Measurements from ENCODE around the gene HIVEP3.

HIVEP3 gene

GRCh38 chr1:41538741-41539417 is 379.8 kb downstream of the HIVEP3 start:
- DNase-seq (ENCODE audit: low read depth in 2 of 2, low spot score in 1 of 2), result no peak

- no peak for DNase-seq (ENCODE audit: low read depth in 2 of 2, low spot score in 1 of 2)
Measured at GRCh38 chr1:41537788-41538351, 380.9 kb downstream of the HIVEP3 start.

- no peak for DNase-seq (ENCODE audit: low read depth in 2 of 2, low spot score in 1 of 2)
Measured at GRCh38 chr1:41537251-41537650, 381.5 kb downstream of the HIVEP3 start.

GRCh38 chr1:41536361-41536802 is 382.3 kb downstream of the HIVEP3 start:
- no peak for DNase-seq (ENCODE audit: low read depth in 2 of 2, low spot score in 1 of 2)

GRCh38 chr1:41535716-41536115 is 383.0 kb downstream of the HIVEP3 start:
- DNase-seq (ENCODE audit: low read depth in 2 of 2, low spot score in 1 of 2), result no peak

GRCh38 chr1:41535276-41535675 is 383.4 kb downstream of the HIVEP3 start:
- DNase-seq (ENCODE audit: low read depth in 2 of 2, low spot score in 1 of 2), result no peak

- DNase-seq (ENCODE audit: low read depth in 2 of 2, low spot score in 1 of 2), result no peak
Measured at GRCh38 chr1:41534181-41535076, 384.3 kb downstream of the HIVEP3 start.

GRCh38 chr1:41533731-41534080 is 385.0 kb downstream of the HIVEP3 start:
- no peak for DNase-seq (ENCODE audit: low read depth in 2 of 2, low spot score in 1 of 2)

- no peak for DNase-seq (ENCODE audit: low read depth in 2 of 2, low spot score in 1 of 2)
Measured at GRCh38 chr1:41533016-41533730, 385.5 kb downstream of the HIVEP3 start.

- DNase-seq (ENCODE audit: low read depth in 2 of 2, low spot score in 1 of 2), result no peak
Measured at GRCh38 chr1:41532206-41532975, 386.3 kb downstream of the HIVEP3 start.

- DNase-seq (ENCODE audit: low read depth in 2 of 2, low spot score in 1 of 2), result no peak
Measured at GRCh38 chr1:41530411-41530810, 388.3 kb downstream of the HIVEP3 start.

GRCh38 chr1:41529621-41530395 is 388.9 kb downstream of the HIVEP3 start:
- no peak for DNase-seq (ENCODE audit: low read depth in 2 of 2, low spot score in 1 of 2)

- DNase-seq (ENCODE audit: low read depth in 2 of 2, low spot score in 1 of 2), result no peak
Measured at GRCh38 chr1:41528726-41529605, 389.8 kb downstream of the HIVEP3 start.

GRCh38 chr1:41528106-41528505 is 390.6 kb downstream of the HIVEP3 start:
- DNase-seq (ENCODE audit: low read depth in 2 of 2, low spot score in 1 of 2), result no peak

- no peak for DNase-seq (ENCODE audit: low read depth in 2 of 2, low spot score in 1 of 2)
Measured at GRCh38 chr1:41526956-41527561, 391.7 kb downstream of the HIVEP3 start.

- no peak for DNase-seq (ENCODE audit: low read depth in 2 of 2, low spot score in 1 of 2)
Measured at GRCh38 chr1:41525891-41526587, 392.7 kb downstream of the HIVEP3 start.

- no peak for DNase-seq (ENCODE audit: low read depth in 2 of 2, low spot score in 1 of 2)
Measured at GRCh38 chr1:41524676-41525675, 393.7 kb downstream of the HIVEP3 start.

Measured in stimulated activated CD8-positive, alpha-beta memory T cell treated with anti-CD3 and anti-CD28 coated beads, Interleukin-4, amount 100 ng/mL, for 4 hours (primary cell).